Esophagus squamous epithelium (tissue), 4 donors: ENCODE data around the gene C1QTNF9B.

ENCODE experiments used
- POLR2A ChIP-seq, 4 donors: fragments of 450-650 bp; IDR thresholded peaks; one replicate each; pipeline ENCODE4 v1.6.1; 2017; ENCODE audit warnings: antibody characterized with exemption in 4 of 4, mild to moderate bottlenecking in 4 of 4, moderate library complexity in 3 of 4
- TF ChIP-seq, protein P1 (sequence below), 6 experiments: fragments of 450-650 bp in 4 of 6; fragments of 200-600 bp in 2 of 6; sonication (generic) in 2 of 6; IDR thresholded peaks; one replicate each; pipeline ENCODE4 v1.5.1; 2016 to 2019; ENCODE audit warnings: antibody characterized with exemption in 6 of 6, mild to moderate bottlenecking in 4 of 6, moderate library complexity in 4 of 6

DNA sequence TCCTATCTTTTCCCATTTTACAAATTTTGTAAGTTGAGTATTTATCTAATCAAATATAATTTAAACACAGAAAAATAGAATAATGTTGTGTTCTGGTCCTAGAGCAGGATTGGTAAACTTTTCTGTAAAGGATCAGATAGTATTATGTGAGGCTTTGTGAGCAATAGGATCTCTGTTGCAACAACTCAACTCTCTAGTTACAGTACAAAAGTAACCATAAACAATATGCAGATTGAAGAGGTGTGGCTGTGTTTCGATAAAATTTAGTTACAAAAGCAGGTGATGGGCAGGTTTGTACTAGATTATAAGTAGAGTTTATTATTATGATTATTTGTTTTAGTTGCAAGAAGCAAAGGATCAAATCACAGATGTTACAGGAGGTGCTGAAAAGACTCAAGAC, 15.2 kb upstream of the C1QTNF9B start:
- TF ChIP-seq, protein P1, sequence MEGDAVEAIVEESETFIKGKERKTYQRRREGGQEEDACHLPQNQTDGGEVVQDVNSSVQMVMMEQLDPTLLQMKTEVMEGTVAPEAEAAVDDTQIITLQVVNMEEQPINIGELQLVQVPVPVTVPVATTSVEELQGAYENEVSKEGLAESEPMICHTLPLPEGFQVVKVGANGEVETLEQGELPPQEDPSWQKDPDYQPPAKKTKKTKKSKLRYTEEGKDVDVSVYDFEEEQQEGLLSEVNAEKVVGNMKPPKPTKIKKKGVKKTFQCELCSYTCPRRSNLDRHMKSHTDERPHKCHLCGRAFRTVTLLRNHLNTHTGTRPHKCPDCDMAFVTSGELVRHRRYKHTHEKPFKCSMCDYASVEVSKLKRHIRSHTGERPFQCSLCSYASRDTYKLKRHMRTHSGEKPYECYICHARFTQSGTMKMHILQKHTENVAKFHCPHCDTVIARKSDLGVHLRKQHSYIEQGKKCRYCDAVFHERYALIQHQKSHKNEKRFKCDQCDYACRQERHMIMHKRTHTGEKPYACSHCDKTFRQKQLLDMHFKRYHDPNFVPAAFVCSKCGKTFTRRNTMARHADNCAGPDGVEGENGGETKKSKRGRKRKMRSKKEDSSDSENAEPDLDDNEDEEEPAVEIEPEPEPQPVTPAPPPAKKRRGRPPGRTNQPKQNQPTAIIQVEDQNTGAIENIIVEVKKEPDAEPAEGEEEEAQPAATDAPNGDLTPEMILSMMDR (IDR thresholded peaks at IDR 0.05) = no peak
- no peak for TF ChIP-seq POLR2A (IDR thresholded peaks at IDR 0.05)
